Immature natural killer cell (primary cell): ENCODE results near the gene OR4E1. TPM values are rescaled to one million over a fixed set of nuclear protein-coding genes. Genes with fewer than 3 reads are reported as not detected.
"Not testable (repeated sequence)": the region's sequence is repeated elsewhere in the genome, so short reads cannot be mapped to it uniquely, and the experiment has no call there.

Experiments
- DNase-seq, 3 donors: peaks; one replicate each; pipeline ENCODE4 v3.0.0; 2022; ENCODE audit warnings: mixed read lengths in 1 of 3
- H3K27ac Mint-ChIP-seq, 6 donors: one replicate each; pipeline ENCODE4 v1.8.0; 2020; ENCODE audit warnings: mixed read lengths in 6 of 6, mild to moderate bottlenecking in 5 of 6, inconsistent platforms in 4 of 6, moderate library complexity in 3 of 6
- H3K27me3 Mint-ChIP-seq, 3 donors: one replicate each; pipeline ENCODE4 v1.8.0; 2020 to 2021; ENCODE audit warnings: low read depth in 3 of 3, mild to moderate bottlenecking in 3 of 3, mixed read lengths in 3 of 3, moderate library complexity in 3 of 3, inconsistent platforms in 1 of 3
- H3K36me3 Mint-ChIP-seq, 3 donors: one replicate each; pipeline ENCODE4 v1.8.0; 2020; ENCODE audit warnings: mixed read lengths in 3 of 3, inconsistent platforms in 2 of 3, mild to moderate bottlenecking in 2 of 3
- H3K4me1 Mint-ChIP-seq, 2 donors: one replicate each; pipeline ENCODE4 v1.8.0; 2020; ENCODE audit warnings: inconsistent platforms in 2 of 2, mild to moderate bottlenecking in 2 of 2, mixed read lengths in 2 of 2, moderate library complexity in 1 of 2
- H3K4me3 Mint-ChIP-seq, 5 donors: one replicate each; pipeline ENCODE4 v1.8.0; 2020; ENCODE audit warnings: mild to moderate bottlenecking in 5 of 5, mixed read lengths in 5 of 5, inconsistent platforms in 3 of 5, moderate library complexity in 3 of 5
- H3K9me3 Mint-ChIP-seq, 6 donors: one replicate each; pipeline ENCODE4 v1.8.0; 2020; ENCODE audit warnings: mild to moderate bottlenecking in 6 of 6, mixed read lengths in 6 of 6, inconsistent platforms in 4 of 6, moderate library complexity in 3 of 6
- polyA plus RNA-seq, 3 donors: library from polyadenylated mRNA; unstranded; fragments of 300-500 nt; fragmentation: Illumina TruSeq; gene quantifications; one replicate each; pipeline ENCODE4 v1.2.3, GENCODE V29; 2021

Gene OR4E1, protein sequence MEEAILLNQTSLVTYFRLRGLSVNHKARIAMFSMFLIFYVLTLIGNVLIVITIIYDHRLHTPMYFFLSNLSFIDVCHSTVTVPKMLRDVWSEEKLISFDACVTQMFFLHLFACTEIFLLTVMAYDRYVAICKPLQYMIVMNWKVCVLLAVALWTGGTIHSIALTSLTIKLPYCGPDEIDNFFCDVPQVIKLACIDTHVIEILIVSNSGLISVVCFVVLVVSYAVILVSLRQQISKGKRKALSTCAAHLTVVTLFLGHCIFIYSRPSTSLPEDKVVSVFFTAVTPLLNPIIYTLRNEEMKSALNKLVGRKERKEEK
- not detected for polyA plus RNA-seq

DNA sequence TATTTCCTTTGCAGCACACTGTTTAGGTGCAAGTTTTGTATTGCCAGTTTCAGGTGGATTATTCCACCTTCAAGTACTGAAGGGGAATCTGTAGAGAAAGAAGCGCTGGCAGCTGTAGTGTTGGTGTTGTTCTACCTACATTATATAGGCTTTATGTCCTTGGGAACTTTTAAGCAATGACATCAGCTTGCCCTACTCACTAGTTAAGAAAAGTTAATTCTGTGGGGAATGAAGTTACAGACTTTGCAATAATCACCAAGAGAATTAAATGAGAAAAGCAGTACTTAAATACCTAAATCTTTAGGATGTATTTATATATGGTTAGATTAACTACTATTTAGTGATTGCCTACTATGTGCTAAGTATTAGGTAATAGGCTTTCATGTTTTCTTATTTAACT lies at the start of gene OR4E1:
Gene OR4E1, minus strand, starts transcription at position 101 of the 400 bp plus-strand sequence. CDS start 2,883 bp downstream, outside the sequence.
- Mint-ChIP-seq H3K4me1 (no peaks in the 10 kb centered on the region), H3K4me3 (no peak within 1 kb of the TSS), H3K27ac (no peak within 1 kb of the TSS), H3K9me3 (peaks cover 0 to 4% (median 0%) of the 10 kb centered on the region in 6 donors), H3K27me3 (peaks cover 0 to 12% (median 4%) of the 10 kb centered on the region in 3 donors), H3K36me3 (no peaks in the 10 kb centered on the region)
- no peak for DNase-seq

DNA sequence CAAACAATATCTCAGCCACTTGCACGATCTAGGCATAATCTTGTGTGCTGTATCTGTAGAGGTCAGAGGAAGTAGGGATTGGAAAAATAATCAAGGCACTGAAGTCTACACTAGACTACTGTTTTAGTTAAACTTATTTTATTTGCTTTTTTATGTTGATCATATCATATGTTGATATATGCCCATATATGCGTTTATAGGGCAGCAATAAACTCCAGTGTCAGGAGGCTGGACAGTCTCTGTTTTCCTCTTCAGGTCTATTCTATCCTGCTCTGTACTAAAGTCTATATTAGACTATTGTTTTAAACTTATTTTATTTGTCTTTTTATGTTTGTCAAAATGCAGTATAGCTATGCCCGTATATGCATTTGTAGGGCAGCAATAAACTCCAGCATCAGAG lies 47.9 kb upstream of the OR4E1 start:
- no peak overlapping the region for H3K4me3 Mint-ChIP-seq
- no peak for DNase-seq
- H3K27ac Mint-ChIP-seq, result no peak overlapping the region
- no peaks in the 10 kb centered on the region for H3K9me3 Mint-ChIP-seq
- H3K27me3 Mint-ChIP-seq, result peaks cover 0 to 15% (median 4%) of the 10 kb centered on the region in 3 donors
- no peaks in the 10 kb centered on the region for H3K36me3 Mint-ChIP-seq
- H3K4me1 Mint-ChIP-seq, result no peaks in the 10 kb centered on the region

DNA sequence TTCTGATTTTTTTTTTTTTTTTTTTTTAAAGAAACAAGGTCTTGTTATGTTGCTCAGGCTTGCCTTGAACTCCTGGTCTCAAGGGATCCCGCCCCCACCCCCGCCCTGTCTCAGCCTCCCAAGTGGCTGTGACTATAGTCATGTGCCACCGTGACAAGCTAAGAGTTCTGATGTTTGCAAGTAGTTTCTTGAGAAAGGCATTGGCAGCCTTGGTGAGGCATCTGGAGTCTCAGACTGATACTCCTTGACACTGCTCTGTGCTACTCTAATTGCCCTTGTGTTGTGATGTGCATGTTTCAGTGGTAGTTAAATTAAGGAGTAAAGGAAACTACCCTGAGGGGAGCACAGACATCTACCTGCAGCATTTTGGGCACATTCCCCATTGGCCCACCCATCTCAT lies 46.2 kb upstream of the OR4E1 start:
- H3K27me3 Mint-ChIP-seq, result peaks cover 2 to 18% (median 6%) of the 10 kb centered on the region in 3 donors

DNA sequence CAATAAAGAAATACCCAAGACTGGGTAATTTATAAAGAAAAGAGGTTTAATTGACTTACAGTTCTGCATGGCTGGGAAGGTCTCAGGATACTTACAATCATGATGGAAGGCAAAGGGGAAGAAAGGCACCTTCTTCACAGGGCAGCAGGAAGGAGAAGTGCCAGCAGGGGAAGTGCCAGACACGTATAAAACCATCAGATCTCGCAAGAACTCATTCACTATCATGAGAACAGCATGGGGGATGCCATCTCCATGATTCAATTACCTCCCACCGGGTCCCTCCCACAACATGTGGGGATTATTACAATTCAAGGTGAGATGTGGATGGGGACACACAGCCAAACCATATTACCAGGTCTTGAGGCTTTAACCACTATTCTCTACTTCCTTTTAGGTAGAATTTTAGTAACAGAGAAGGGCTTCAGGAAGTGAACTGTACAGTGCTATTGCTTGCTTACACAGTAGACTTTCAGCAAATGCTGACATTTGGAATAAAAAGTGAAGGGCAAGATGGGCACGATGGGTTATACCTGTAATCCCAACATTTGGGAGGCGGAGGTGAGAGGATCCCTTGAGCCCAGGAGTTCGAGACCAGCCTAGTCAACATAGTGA lies 40.8 kb upstream of the OR4E1 start:
- H3K4me1 Mint-ChIP-seq, result no peaks in the 10 kb centered on the region
- H3K27me3 Mint-ChIP-seq, result peaks cover 4 to 26% (median 4%) of the 10 kb centered on the region in 3 donors
- no peaks in the 10 kb centered on the region for H3K36me3 Mint-ChIP-seq
- no peak for DNase-seq
- H3K9me3 Mint-ChIP-seq, result no peaks in the 10 kb centered on the region
- H3K4me3 Mint-ChIP-seq, result no peak overlapping the region
- H3K27ac Mint-ChIP-seq, result no peak overlapping the region

More for the DNA sequence above, 46.2 kb upstream of the OR4E1 start:
- Mint-ChIP-seq H3K4me3 (no peak overlapping the region), H3K27ac (no peak overlapping the region), H3K9me3 (no peaks in the 10 kb centered on the region), H3K36me3 (no peaks in the 10 kb centered on the region), H3K4me1 (no peaks in the 10 kb centered on the region)
- no peak for DNase-seq

DNA sequence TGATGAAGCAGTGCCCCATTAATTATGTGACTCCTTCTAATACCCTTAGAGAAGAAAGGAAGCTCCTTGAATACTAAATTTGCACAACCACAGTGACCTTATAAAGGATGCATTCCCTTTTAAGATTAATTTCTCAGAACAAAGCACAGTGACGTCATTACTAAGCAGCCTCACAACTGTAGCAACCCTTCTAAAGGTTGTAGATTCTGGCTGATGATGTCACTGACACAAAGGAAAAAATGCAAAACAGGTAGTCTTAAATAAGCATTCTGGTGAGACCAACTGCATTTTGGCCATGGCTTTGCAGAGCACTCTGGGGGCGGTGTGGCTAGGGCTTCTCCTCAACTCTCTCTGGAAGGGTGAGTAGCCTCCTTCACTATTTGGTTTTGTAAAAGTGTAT lies 38.4 kb upstream of the OR4E1 start:
- H3K4me3 Mint-ChIP-seq, result no peak overlapping the region
- peaks cover 3 to 36% (median 5%) of the 10 kb centered on the region in 3 donors for H3K27me3 Mint-ChIP-seq
- H3K4me1 Mint-ChIP-seq, result no peaks in the 10 kb centered on the region
- no peak for DNase-seq
- peaks cover 0 to 5% (median 0%) of the 10 kb centered on the region in 6 donors for H3K9me3 Mint-ChIP-seq
- H3K27ac Mint-ChIP-seq, result no peak overlapping the region
- H3K36me3 Mint-ChIP-seq, result no peaks in the 10 kb centered on the region

DNA sequence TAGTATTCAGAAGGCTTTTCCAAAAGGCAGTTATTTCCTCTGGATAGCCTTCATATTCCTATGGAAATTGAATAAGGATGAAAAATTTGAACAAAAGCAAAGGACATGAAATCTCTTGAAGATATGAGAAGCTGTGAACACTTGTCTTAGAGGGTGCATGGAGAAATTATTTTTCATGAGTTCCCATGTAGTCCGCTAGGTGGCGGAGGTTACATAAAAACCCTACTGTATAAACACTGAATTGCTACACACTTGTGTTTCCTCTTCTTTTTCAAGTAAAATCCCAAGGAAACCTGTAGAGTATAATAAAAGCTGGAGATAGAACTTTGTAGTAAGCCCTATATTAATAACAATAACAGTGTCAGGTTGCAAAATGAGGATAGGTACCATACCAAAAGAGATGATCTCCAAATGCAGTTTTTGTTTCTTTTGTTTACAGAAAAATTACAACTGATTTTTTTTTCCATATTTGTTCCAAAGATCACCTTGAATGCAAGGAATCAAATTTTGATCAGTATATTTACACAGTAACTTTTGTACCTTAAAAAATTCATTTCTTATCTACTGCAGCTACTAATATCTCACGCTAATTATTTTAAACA lies 37.8 kb upstream of the OR4E1 start:
- no peak overlapping the region for H3K27ac Mint-ChIP-seq
- H3K4me1 Mint-ChIP-seq, result no peaks in the 10 kb centered on the region
- peaks cover 3 to 37% (median 9%) of the 10 kb centered on the region in 3 donors for H3K27me3 Mint-ChIP-seq
- no peak overlapping the region for H3K4me3 Mint-ChIP-seq
- DNase-seq, result peak in 1 of 3 donors; percentile 17
- H3K36me3 Mint-ChIP-seq, result no peaks in the 10 kb centered on the region
- H3K9me3 Mint-ChIP-seq, result peaks cover 0 to 5% (median 0%) of the 10 kb centered on the region in 6 donors

DNA sequence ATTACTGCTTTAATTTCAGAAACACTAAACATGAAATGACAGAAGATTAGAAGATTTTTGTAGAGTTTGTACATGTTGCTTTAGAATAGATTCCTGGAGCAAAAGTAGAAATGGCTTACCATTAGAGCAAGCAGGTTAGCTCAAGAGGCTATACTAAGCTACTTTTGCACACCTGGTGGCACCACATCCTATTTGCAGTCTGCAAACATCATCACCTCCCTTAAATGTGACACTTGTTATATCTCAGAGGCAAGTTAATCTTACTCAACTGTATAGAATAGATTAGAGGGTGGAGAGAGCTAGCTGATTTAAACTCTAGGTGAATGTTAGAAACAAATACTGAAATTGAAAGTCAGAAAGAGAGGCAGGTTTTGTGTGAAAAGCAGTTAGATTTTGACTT lies 30.7 kb upstream of the OR4E1 start:
- no peaks in the 10 kb centered on the region for H3K36me3 Mint-ChIP-seq
- H3K27me3 Mint-ChIP-seq, result peaks cover 7 to 21% (median 8%) of the 10 kb centered on the region in 3 donors
- no peak overlapping the region for H3K4me3 Mint-ChIP-seq
- H3K4me1 Mint-ChIP-seq, result peaks cover 12 to 13% of the 10 kb centered on the region in 2 donors
- H3K27ac Mint-ChIP-seq, result no peak overlapping the region
- peaks cover 0 to 9% (median 0%) of the 10 kb centered on the region in 6 donors for H3K9me3 Mint-ChIP-seq
- peak in 1 of 3 donors; percentile 1 for DNase-seq

DNA sequence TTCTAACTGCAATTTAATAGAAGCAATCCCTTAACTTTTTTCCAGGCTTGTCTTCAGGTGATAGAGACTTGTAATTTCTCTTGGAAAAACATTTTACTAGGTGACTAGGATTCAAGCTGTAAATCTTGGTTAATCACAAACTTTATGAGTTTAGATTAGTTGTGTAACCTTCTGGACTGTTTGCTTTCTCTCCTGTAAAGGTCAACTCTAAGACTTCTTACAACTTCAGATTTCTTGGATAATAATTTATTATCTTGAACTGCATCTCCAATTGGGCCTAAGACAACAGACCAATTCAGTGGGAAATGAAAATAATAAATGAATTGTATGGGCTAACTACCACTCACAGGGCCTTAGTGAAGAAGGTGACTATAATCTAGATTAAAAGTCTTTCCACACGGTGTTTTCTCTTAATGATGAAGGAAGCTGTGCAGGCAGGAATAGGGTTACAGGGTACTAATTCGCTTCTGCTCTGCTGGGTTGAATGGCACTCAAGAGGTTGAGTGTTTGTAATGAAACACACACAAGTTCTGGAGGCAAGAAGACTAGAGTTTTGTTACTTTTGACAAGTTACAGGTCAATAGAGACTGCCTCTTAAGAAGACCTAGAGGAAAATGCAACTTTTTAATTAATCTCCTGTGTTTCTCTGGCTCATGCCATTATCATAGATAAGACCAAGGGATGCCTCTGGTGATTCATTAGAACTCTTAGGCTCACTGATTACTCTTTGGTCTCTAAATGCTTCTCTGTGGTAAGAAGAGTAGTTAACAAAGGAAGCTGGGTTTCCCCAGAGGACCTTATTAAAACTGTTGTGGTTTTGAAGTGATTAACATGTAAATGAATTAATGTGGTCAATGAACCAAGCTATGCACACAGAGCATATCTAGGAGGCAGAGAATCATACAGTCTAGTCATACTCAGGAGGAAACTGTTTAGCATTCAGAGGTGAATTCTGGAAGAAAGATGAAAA lies 30.0 kb upstream of the OR4E1 start:
- DNase-seq, result peak in 2 of 3 donors; percentile 24 to 53
- peaks cover 0 to 4% (median 0%) of the 10 kb centered on the region in 6 donors for H3K9me3 Mint-ChIP-seq
- H3K27me3 Mint-ChIP-seq, result peaks cover 6 to 18% (median 11%) of the 10 kb centered on the region in 3 donors
- no peak overlapping the region for H3K4me3 Mint-ChIP-seq
- no peaks in the 10 kb centered on the region for H3K36me3 Mint-ChIP-seq
- no peak overlapping the region for H3K27ac Mint-ChIP-seq
- H3K4me1 Mint-ChIP-seq, result peaks cover 12 to 13% of the 10 kb centered on the region in 2 donors

DNA sequence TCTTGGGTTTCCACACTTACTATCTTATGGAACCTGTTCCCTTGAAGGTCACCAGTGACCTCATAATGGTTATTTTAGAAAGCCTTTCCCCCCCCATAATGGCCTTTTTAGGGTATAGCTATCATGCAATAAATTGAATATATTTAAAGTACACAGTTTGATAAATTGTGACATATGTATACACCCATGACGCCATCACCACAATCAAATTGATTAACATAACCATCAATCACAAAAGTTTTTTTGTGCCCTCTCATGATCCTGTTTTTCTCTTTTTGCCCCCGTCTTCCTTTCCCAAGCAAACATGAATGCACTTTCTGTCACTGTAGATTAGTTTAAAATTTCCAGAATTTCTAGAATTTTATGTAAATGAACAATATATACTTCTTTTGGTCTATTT lies 28.7 kb upstream of the OR4E1 start:
- H3K4me3 Mint-ChIP-seq, result no peak overlapping the region
- DNase-seq, result no peak
- no peaks in the 10 kb centered on the region for H3K36me3 Mint-ChIP-seq
- peaks cover 0 to 3% (median 0%) of the 10 kb centered on the region in 6 donors for H3K9me3 Mint-ChIP-seq
- peaks cover 12 to 13% of the 10 kb centered on the region in 2 donors for H3K4me1 Mint-ChIP-seq
- peaks cover 6 to 14% (median 11%) of the 10 kb centered on the region in 3 donors for H3K27me3 Mint-ChIP-seq
- no peak overlapping the region for H3K27ac Mint-ChIP-seq

DNA sequence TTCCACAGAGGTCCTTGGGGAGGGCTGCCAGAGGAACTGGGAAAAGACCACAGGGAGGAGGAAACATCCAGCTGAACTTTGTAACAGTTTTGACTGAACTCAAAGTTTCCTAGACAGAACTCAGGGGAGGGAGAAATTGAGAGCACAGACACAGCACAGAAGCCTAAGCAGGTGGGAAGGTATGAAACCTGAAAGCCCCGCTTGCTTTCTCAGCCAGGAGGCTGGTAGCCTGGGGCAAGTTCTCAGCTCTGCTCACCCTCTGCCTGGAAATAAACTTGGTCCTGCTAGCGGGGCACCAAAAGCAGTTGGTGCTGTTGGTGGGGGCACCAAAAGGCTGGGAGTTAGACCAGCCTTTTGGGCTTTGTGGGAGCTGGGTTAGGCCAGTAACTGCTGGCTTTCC lies 25.9 kb upstream of the OR4E1 start:
- Mint-ChIP-seq H3K27me3 (peaks cover 0 to 17% (median 8%) of the 10 kb centered on the region in 3 donors), H3K27ac (no peak overlapping the region), H3K9me3 (peaks cover 0 to 3% (median 0%) of the 10 kb centered on the region in 6 donors), H3K4me1 (peaks cover 11% of the 10 kb centered on the region in 2 donors), H3K36me3 (no peaks in the 10 kb centered on the region), H3K4me3 (no peak overlapping the region)
- DNase-seq, result no peak

DNA sequence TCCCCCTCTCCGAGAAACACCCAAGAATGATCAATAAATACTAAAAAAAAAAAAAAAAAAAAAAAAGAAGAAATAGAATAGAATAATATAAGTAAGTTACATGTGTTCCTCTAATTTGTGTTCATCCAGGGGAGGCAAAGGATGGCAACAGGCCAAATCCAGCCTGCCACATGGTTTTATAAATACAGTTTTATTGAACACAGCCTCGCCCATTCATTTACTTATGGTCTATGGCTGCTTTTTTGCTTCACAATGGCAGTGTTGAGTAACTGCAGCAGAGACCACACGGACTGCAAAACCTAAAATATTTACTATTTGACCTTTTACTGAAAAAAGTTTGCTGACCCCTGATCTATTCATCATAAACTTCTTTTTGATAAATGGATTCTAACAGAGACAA lies 24.9 kb upstream of the OR4E1 start:
- peaks cover 0 to 16% (median 8%) of the 10 kb centered on the region in 3 donors for H3K27me3 Mint-ChIP-seq
- not testable (repeated sequence) for H3K4me1 Mint-ChIP-seq, H3K36me3 Mint-ChIP-seq, H3K27ac Mint-ChIP-seq, DNase-seq, H3K9me3 Mint-ChIP-seq, H3K4me3 Mint-ChIP-seq

DNA sequence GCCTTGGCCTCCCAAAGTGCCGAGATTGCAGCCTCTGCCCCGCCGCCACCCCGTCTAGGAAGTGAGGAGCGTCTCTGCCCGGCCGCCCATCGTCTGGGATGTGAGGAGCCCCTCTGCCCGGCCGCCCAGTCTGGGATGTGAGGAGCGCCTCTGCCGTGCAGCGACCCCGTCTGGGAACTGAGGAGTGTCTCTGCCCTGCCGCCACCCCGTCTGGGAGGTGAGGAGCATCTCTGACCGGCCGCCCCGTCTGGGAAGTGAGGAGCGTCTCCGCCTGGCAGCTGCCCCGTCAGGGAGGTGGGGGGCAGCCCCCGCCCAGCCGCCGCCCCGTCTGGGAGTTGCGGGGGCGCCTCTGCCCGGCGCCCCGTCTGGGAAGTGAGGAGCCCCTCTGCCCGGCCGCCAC lies 24.0 kb upstream of the OR4E1 start:
- not testable (repeated sequence) for H3K4me1 Mint-ChIP-seq, H3K36me3 Mint-ChIP-seq, H3K27ac Mint-ChIP-seq, H3K4me3 Mint-ChIP-seq, H3K9me3 Mint-ChIP-seq, DNase-seq
- H3K27me3 Mint-ChIP-seq, result peaks cover 2 to 14% (median 8%) of the 10 kb centered on the region in 3 donors

DNA sequence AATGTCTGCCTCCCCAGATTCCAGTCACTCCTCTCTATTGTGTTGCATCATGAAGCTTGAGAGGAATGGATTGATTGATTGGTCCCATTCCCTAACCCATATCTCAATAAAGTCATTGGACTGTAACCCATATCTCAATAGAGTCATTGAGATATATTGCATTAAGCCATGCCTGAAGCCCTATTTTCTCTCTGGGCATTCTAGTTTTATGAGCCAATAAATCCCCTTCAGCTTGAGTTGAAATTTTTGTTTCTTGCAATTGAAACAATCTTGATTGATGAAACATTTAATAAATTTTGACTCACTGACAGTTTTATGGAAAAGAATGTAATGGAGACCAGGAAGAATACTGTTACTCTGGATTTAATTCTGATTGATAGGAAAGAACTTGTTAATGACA lies 20.8 kb upstream of the OR4E1 start:
- H3K9me3 Mint-ChIP-seq, result peaks cover 0 to 4% (median 0%) of the 10 kb centered on the region in 6 donors

More for the DNA sequence above, 20.8 kb upstream of the OR4E1 start:
- no peak overlapping the region for H3K27ac Mint-ChIP-seq
- H3K4me3 Mint-ChIP-seq, result no peak overlapping the region
- H3K36me3 Mint-ChIP-seq, result no peaks in the 10 kb centered on the region
- DNase-seq, result no peak
- no peaks in the 10 kb centered on the region for H3K4me1 Mint-ChIP-seq
- peaks cover 2 to 13% (median 3%) of the 10 kb centered on the region in 3 donors for H3K27me3 Mint-ChIP-seq
